ENCODE results near the gene PGD. TPM values are rescaled to one million over a fixed set of nuclear protein-coding genes. Genes with fewer than 3 reads are reported as not detected.

Gene PGD
- polyA plus RNA-seq, 1 donor from 2014 or later: 108 TPM

GRCh38 chr1:10428984-10429383, 30.1 kb downstream of the PGD start:
- Histone ChIP-seq H2AFZ (ENCODE audit: low read depth, low read length) (no peak overlapping the region), H3K9me3 (ENCODE audit: low read length) (no peaks in the 10 kb centered on the region), H3K27ac (ENCODE audit: low read length) (no peak overlapping the region), H3K4me3 (ENCODE audit: low read length) (no peak overlapping the region), H3K9me2 (ENCODE audit: insufficient read depth, low read length) (no peaks in the 10 kb centered on the region), H3K9ac (ENCODE audit: low read length) (no peak overlapping the region), H4K20me1 (ENCODE audit: insufficient read depth) (no peaks in the 10 kb centered on the region), H3K79me2 (replicated peaks; ENCODE audit: insufficient read depth, low read length) (peaks cover 5% of the 10 kb centered on the region), H3F3A (ENCODE audit: insufficient read depth, low read length, poor library complexity, severe bottlenecking) (no peaks in the 10 kb centered on the region), H3K27me3 (ENCODE audit: insufficient read depth, low read depth, low read length) (no peaks in the 10 kb centered on the region), H3K36me3 (ENCODE audit: insufficient read depth, low read length) (no peaks in the 10 kb centered on the region), H3K4me2 (ENCODE audit: low read length) (no peak overlapping the region)
- TF ChIP-seq CTCF (IDR thresholded peaks at IDR 0.05; ENCODE audit: poor library complexity, severe bottlenecking) (no peak), EP300 (conservative IDR thresholded peaks at IDR 0.05; ENCODE audit: poor library complexity, severe bottlenecking) (no peak), POLR2AphosphoS5 (IDR thresholded peaks at IDR 0.05) (no peak), SMC3 (conservative IDR thresholded peaks at IDR 0.05; ENCODE audit: poor library complexity) (no peak), TAF1 (IDR thresholded peaks at IDR 0.05; ENCODE audit: low read depth) (no peak), RAD21 (conservative IDR thresholded peaks at IDR 0.05) (no peak), MXI1 (conservative IDR thresholded peaks at IDR 0.05; ENCODE audit: poor library complexity, severe bottlenecking) (no peak), EZH2 (IDR thresholded peaks at IDR 0.05; ENCODE audit: borderline replicate concordance, insufficient read depth, low read length, poor library complexity, severe bottlenecking) (no peak), REST (IDR thresholded peaks at IDR 0.05; ENCODE audit: borderline replicate concordance) (no peak)

GRCh38 chr1:10429868-10430215, 31.0 kb downstream of the PGD start:
- H2AFZ ChIP-seq (ENCODE audit: low read depth, low read length): peak overlapping the region; percentile 97
- H3K9me2 ChIP-seq (ENCODE audit: insufficient read depth, low read length): no peaks in the 10 kb centered on the region
- no peak overlapping the region for H3K4me2 ChIP-seq (ENCODE audit: low read length)
- no peaks in the 10 kb centered on the region for H3K27me3 ChIP-seq (ENCODE audit: insufficient read depth, low read depth, low read length)
- H4K20me1 ChIP-seq (ENCODE audit: insufficient read depth): no peaks in the 10 kb centered on the region
- no peak for TF ChIP-seq EZH2 (IDR thresholded peaks at IDR 0.05; ENCODE audit: borderline replicate concordance, insufficient read depth, low read length, poor library complexity, severe bottlenecking)
- TF ChIP-seq SMC3 (conservative IDR thresholded peaks at IDR 0.05; ENCODE audit: poor library complexity): no peak
- TF ChIP-seq CTCF (IDR thresholded peaks at IDR 0.05; ENCODE audit: poor library complexity, severe bottlenecking): no peak
- TF ChIP-seq POLR2AphosphoS5 (IDR thresholded peaks at IDR 0.05): no peak
- no peak for TF ChIP-seq TAF1 (IDR thresholded peaks at IDR 0.05; ENCODE audit: low read depth)
- no peak for TF ChIP-seq EP300 (conservative IDR thresholded peaks at IDR 0.05; ENCODE audit: poor library complexity, severe bottlenecking)
- no peak for TF ChIP-seq MXI1 (conservative IDR thresholded peaks at IDR 0.05; ENCODE audit: poor library complexity, severe bottlenecking)
- TF ChIP-seq REST (IDR thresholded peaks at IDR 0.05; ENCODE audit: borderline replicate concordance): no peak
- peak overlapping the region; percentile 91 for H3K9ac ChIP-seq (ENCODE audit: low read length)
- peak overlapping the region; percentile 98 for H3K4me3 ChIP-seq (ENCODE audit: low read length)
- no peaks in the 10 kb centered on the region for H3K36me3 ChIP-seq (ENCODE audit: insufficient read depth, low read length)
- H3K79me2 ChIP-seq (replicated peaks; ENCODE audit: insufficient read depth, low read length): peaks cover 5% of the 10 kb centered on the region
- H3K9me3 ChIP-seq (ENCODE audit: low read length): no peaks in the 10 kb centered on the region
- H3K27ac ChIP-seq (ENCODE audit: low read length): no peak overlapping the region
- H3F3A ChIP-seq (ENCODE audit: insufficient read depth, low read length, poor library complexity, severe bottlenecking): no peaks in the 10 kb centered on the region

All from neural cell (in vitro differentiated cells).